ENCODE measurements around the gene SEMA6B. TPM values are rescaled to one million over a fixed set of nuclear protein-coding genes. Genes with fewer than 3 reads are reported as not detected.

SEMA6B gene
- polyA plus RNA-seq, 1 donor from 2014 or later: 21.6 TPM

DNA sequence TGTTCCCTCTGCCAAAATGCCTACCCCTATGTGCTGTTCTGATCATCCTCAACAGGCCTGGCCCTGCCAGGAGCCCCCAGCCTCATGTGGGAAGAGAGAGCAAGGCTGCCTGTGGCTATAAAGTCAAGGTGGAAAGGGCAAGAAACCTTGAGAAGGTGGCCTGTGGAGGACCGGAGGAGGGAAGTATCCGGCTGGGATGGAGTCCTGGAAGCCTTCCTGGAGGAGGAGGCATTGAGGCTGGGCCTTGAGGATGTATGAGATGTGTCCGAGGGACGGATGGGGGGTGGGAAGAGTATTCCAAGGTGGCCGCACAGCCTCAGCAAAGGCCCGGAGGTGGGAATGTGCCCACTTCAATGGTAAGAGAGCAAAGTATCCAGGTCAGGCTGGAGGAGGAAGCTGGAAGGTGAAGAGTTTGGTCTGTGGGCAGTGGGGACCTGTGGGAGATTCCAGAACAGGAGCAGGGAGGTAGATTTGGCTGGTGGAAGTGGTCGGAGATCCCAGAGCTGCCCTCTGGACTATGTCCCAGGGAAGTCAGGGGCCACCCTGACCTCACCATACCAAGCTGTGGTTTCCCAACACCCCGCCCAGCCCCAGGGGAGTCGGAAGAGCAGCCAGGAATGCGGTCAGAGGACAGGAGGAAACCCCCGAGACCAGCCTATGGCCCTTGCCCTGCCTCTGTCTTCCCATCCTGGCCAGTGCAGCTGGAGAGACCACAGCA lies 38.2 kb downstream of the SEMA6B start:
- no peak overlapping the region for H3K9ac ChIP-seq (ENCODE audit: low read length)
- no peaks in the 10 kb centered on the region for H3K9me2 ChIP-seq (ENCODE audit: insufficient read depth, low read length)
- no peaks in the 10 kb centered on the region for H3K9me3 ChIP-seq (ENCODE audit: low read length)
- H3K36me3 ChIP-seq (ENCODE audit: insufficient read depth, low read length): no peaks in the 10 kb centered on the region
- no peak for TF ChIP-seq POLR2AphosphoS5 (IDR thresholded peaks at IDR 0.05)
- TF ChIP-seq, protein P1, sequence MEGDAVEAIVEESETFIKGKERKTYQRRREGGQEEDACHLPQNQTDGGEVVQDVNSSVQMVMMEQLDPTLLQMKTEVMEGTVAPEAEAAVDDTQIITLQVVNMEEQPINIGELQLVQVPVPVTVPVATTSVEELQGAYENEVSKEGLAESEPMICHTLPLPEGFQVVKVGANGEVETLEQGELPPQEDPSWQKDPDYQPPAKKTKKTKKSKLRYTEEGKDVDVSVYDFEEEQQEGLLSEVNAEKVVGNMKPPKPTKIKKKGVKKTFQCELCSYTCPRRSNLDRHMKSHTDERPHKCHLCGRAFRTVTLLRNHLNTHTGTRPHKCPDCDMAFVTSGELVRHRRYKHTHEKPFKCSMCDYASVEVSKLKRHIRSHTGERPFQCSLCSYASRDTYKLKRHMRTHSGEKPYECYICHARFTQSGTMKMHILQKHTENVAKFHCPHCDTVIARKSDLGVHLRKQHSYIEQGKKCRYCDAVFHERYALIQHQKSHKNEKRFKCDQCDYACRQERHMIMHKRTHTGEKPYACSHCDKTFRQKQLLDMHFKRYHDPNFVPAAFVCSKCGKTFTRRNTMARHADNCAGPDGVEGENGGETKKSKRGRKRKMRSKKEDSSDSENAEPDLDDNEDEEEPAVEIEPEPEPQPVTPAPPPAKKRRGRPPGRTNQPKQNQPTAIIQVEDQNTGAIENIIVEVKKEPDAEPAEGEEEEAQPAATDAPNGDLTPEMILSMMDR (IDR thresholded peaks at IDR 0.05; ENCODE audit: poor library complexity, severe bottlenecking): no peak
- no peak for TF ChIP-seq MXI1 (conservative IDR thresholded peaks at IDR 0.05; ENCODE audit: poor library complexity, severe bottlenecking)
- TF ChIP-seq EZH2 (IDR thresholded peaks at IDR 0.05; ENCODE audit: borderline replicate concordance, insufficient read depth, low read length, poor library complexity, severe bottlenecking): no peak
- no peak for TF ChIP-seq TAF1 (IDR thresholded peaks at IDR 0.05; ENCODE audit: low read depth)
- TF ChIP-seq, protein P2, sequence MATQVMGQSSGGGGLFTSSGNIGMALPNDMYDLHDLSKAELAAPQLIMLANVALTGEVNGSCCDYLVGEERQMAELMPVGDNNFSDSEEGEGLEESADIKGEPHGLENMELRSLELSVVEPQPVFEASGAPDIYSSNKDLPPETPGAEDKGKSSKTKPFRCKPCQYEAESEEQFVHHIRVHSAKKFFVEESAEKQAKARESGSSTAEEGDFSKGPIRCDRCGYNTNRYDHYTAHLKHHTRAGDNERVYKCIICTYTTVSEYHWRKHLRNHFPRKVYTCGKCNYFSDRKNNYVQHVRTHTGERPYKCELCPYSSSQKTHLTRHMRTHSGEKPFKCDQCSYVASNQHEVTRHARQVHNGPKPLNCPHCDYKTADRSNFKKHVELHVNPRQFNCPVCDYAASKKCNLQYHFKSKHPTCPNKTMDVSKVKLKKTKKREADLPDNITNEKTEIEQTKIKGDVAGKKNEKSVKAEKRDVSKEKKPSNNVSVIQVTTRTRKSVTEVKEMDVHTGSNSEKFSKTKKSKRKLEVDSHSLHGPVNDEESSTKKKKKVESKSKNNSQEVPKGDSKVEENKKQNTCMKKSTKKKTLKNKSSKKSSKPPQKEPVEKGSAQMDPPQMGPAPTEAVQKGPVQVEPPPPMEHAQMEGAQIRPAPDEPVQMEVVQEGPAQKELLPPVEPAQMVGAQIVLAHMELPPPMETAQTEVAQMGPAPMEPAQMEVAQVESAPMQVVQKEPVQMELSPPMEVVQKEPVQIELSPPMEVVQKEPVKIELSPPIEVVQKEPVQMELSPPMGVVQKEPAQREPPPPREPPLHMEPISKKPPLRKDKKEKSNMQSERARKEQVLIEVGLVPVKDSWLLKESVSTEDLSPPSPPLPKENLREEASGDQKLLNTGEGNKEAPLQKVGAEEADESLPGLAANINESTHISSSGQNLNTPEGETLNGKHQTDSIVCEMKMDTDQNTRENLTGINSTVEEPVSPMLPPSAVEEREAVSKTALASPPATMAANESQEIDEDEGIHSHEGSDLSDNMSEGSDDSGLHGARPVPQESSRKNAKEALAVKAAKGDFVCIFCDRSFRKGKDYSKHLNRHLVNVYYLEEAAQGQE (IDR thresholded peaks at IDR 0.05; ENCODE audit: borderline replicate concordance): no peak
- no peak for TF ChIP-seq RAD21 (conservative IDR thresholded peaks at IDR 0.05)
- no peak for TF ChIP-seq SMC3 (conservative IDR thresholded peaks at IDR 0.05; ENCODE audit: poor library complexity)
- TF ChIP-seq EP300 (conservative IDR thresholded peaks at IDR 0.05; ENCODE audit: poor library complexity, severe bottlenecking): no peak
- no peak overlapping the region for H3K27ac ChIP-seq (ENCODE audit: low read length)
- H4K20me1 ChIP-seq (ENCODE audit: insufficient read depth): no peaks in the 10 kb centered on the region
- H3K79me2 ChIP-seq (replicated peaks; ENCODE audit: insufficient read depth, low read length): no peaks in the 10 kb centered on the region
- H3K4me2 ChIP-seq (ENCODE audit: low read length): no peak overlapping the region
- H3K4me3 ChIP-seq (ENCODE audit: low read length): no peak overlapping the region
- no peaks in the 10 kb centered on the region for H3F3A ChIP-seq (ENCODE audit: insufficient read depth, low read length, poor library complexity, severe bottlenecking)
- no peak overlapping the region for H2AFZ ChIP-seq (ENCODE audit: low read depth, low read length)
- H3K27me3 ChIP-seq (ENCODE audit: insufficient read depth, low read depth, low read length): no peaks in the 10 kb centered on the region

DNA sequence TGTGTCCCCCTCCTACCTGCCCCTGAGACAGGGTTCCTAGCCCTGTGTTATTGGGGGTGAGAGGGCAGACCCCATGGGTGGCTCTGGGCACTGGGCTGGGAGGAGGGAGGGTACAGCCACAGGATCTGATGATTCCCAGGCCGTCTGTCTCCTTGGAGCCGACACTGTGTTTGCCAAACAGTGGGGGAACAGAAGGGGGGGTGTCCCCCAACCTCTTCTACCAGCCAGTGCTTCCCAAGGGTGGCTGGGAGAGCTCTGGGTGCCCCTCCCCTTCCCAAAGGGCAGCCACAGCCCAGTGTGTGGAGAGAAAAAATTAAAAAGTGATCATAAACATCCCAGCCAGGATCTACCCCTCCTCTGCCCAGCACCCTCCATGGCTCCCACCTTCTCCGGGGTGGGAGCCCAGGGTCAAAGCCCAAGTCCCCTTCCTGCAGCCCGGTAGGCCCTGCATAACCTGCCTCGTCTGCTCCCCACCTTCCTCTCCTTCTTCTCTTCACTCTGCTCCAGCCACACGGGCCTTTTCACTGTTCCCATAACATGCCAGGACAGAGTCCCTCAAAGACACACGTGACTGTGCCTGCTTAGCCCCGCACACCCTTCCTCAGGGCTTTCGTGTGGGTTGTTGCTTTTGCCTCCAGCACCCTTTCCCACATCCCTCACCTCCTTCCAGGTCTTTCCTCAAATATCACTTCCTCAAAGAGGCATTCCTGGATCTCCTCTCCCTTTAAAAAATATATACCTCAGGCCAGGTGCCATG lies 39.8 kb downstream of the SEMA6B start:
- Histone ChIP-seq H3K36me3 (ENCODE audit: insufficient read depth, low read length) (no peaks in the 10 kb centered on the region), H4K20me1 (ENCODE audit: insufficient read depth) (no peaks in the 10 kb centered on the region), H3K4me2 (ENCODE audit: low read length) (no peak overlapping the region), H3K9ac (ENCODE audit: low read length) (no peak overlapping the region), H3K79me2 (replicated peaks; ENCODE audit: insufficient read depth, low read length) (no peaks in the 10 kb centered on the region), H3K27me3 (ENCODE audit: insufficient read depth, low read depth, low read length) (no peaks in the 10 kb centered on the region), H3K27ac (ENCODE audit: low read length) (no peak overlapping the region), H3F3A (ENCODE audit: insufficient read depth, low read length, poor library complexity, severe bottlenecking) (no peaks in the 10 kb centered on the region), H3K9me3 (ENCODE audit: low read length) (no peaks in the 10 kb centered on the region), H3K9me2 (ENCODE audit: insufficient read depth, low read length) (no peaks in the 10 kb centered on the region), H3K4me3 (ENCODE audit: low read length) (no peak overlapping the region), H2AFZ (ENCODE audit: low read depth, low read length) (no peak overlapping the region)
- no peak for TF ChIP-seq EP300 (conservative IDR thresholded peaks at IDR 0.05; ENCODE audit: poor library complexity, severe bottlenecking)
- TF ChIP-seq RAD21 (conservative IDR thresholded peaks at IDR 0.05): no peak
- no peak for TF ChIP-seq MXI1 (conservative IDR thresholded peaks at IDR 0.05; ENCODE audit: poor library complexity, severe bottlenecking)
- TF ChIP-seq TAF1 (IDR thresholded peaks at IDR 0.05; ENCODE audit: low read depth): no peak
- TF ChIP-seq, protein P2 (IDR thresholded peaks at IDR 0.05; ENCODE audit: borderline replicate concordance): no peak
- no peak for TF ChIP-seq POLR2AphosphoS5 (IDR thresholded peaks at IDR 0.05)

Data from neural cell (in vitro differentiated cells).